T-helper 9 cell (primary cell): Measurements from ENCODE around the gene TMEM272.

Experiments
- DNase-seq: peaks from one replicate; pipeline ENCODE4 v3.0.0-alpha.2; 2020

The TMEM272 gene

GRCh38 chr13:51849145-51850101, 4.4 kb upstream of the TMEM272 start:
- DNase-seq: peak; percentile 17

- no peak for DNase-seq
These were observed 3.7 kb upstream of the TMEM272 start for GRCh38 chr13:51848674-51849073.

GRCh38 chr13:51846756-51847155, 1.8 kb upstream of the TMEM272 start:
- DNase-seq: no peak

- no peak for DNase-seq
These were observed 769 bp upstream of the TMEM272 start for GRCh38 chr13:51845574-51846318.

GRCh38 chr13:51843529-51843928, 1.4 kb downstream of the TMEM272 start:
- no peak for DNase-seq

GRCh38 chr13:51841732-51842131, 3.2 kb downstream of the TMEM272 start:
- DNase-seq: no peak

GRCh38 chr13:51840917-51841316, 4.1 kb downstream of the TMEM272 start:
- no peak for DNase-seq

- no peak for DNase-seq
These were observed 5.1 kb downstream of the TMEM272 start for GRCh38 chr13:51839711-51840540.

GRCh38 chr13:51838240-51838846, 6.6 kb downstream of the TMEM272 start:
- no peak for DNase-seq

- no peak for DNase-seq
These were observed 8.0 kb downstream of the TMEM272 start for GRCh38 chr13:51837016-51837415.

GRCh38 chr13:51834581-51835171, 10.3 kb downstream of the TMEM272 start:
- DNase-seq: no peak

GRCh38 chr13:51833980-51834379, 11.0 kb downstream of the TMEM272 start:
- no peak for DNase-seq

GRCh38 chr13:51832471-51833152, 12.4 kb downstream of the TMEM272 start:
- peak; percentile 40 for DNase-seq

GRCh38 chr13:51831519-51831918, 13.5 kb downstream of the TMEM272 start:
- DNase-seq: no peak

- DNase-seq: no peak
These were observed 15.4 kb downstream of the TMEM272 start for GRCh38 chr13:51829568-51829899.

- DNase-seq: no peak
These were observed 16.0 kb downstream of the TMEM272 start for GRCh38 chr13:51828730-51829567.

- DNase-seq: no peak
These were observed 17.7 kb downstream of the TMEM272 start for GRCh38 chr13:51827254-51827653.

GRCh38 chr13:51826606-51827005, 18.4 kb downstream of the TMEM272 start:
- no peak for DNase-seq

GRCh38 chr13:51825681-51826254, 19.2 kb downstream of the TMEM272 start:
- no peak for DNase-seq

GRCh38 chr13:51825165-51825592, 19.8 kb downstream of the TMEM272 start:
- DNase-seq: no peak
